Femur (tissue), 1 donor: ENCODE data around the gene RGL1.
A peak's percentile ranks its signal among the peaks of the same experiment; 100 is the strongest.

Source experiments
- DNase-seq: peaks from one replicate; pipeline ENCODE4 v3.0.0-alpha.2; 2017

The RGL1 gene

GRCh38 chr1:183891158-183891856, 86.4 kb downstream of the RGL1 start:
- DNase-seq, result no peak

GRCh38 chr1:183892351-183892793, 87.5 kb downstream of the RGL1 start:
- no peak for DNase-seq

- no peak for DNase-seq
These were observed 88.8 kb downstream of the RGL1 start for GRCh38 chr1:183893561-183894289.

- DNase-seq, result no peak
These were observed 89.3 kb downstream of the RGL1 start for GRCh38 chr1:183894290-183894565.

GRCh38 chr1:183896466-183897048, 91.6 kb downstream of the RGL1 start:
- no peak for DNase-seq

GRCh38 chr1:183898001-183898396, 93.1 kb downstream of the RGL1 start:
- no peak for DNase-seq

GRCh38 chr1:183898610-183899009, 93.7 kb downstream of the RGL1 start:
- DNase-seq, result no peak

- DNase-seq, result no peak
These were observed 96.9 kb downstream of the RGL1 start for GRCh38 chr1:183901748-183902330.

- DNase-seq, result no peak
These were observed 98.2 kb downstream of the RGL1 start for GRCh38 chr1:183903101-183903500.

GRCh38 chr1:183905508-183906113, 100.7 kb downstream of the RGL1 start:
- DNase-seq, result no peak

GRCh38 chr1:183907070-183907469, 102.2 kb downstream of the RGL1 start:
- no peak for DNase-seq

- no peak for DNase-seq
These were observed 103.2 kb downstream of the RGL1 start for GRCh38 chr1:183908079-183908478.

- DNase-seq, result no peak
These were observed 104.8 kb downstream of the RGL1 start for GRCh38 chr1:183909672-183910071.

- no peak for DNase-seq
These were observed 105.9 kb downstream of the RGL1 start for GRCh38 chr1:183910845-183911244.

- DNase-seq, result no peak
These were observed 106.4 kb downstream of the RGL1 start for GRCh38 chr1:183911285-183911684.

- no peak for DNase-seq
These were observed 107.5 kb downstream of the RGL1 start for GRCh38 chr1:183912265-183912886.

- no peak for DNase-seq
These were observed 108.7 kb downstream of the RGL1 start for GRCh38 chr1:183913567-183913993.

GRCh38 chr1:183914276-183914675, 109.4 kb downstream of the RGL1 start:
- DNase-seq, result no peak

GRCh38 chr1:183914891-183915290, 110.0 kb downstream of the RGL1 start:
- DNase-seq, result no peak

- DNase-seq, result peak; percentile 88
These were observed 110.9 kb downstream of the RGL1 start for GRCh38 chr1:183915625-183916510.

GRCh38 chr1:183916574-183916973, 111.7 kb downstream of the RGL1 start:
- no peak for DNase-seq

GRCh38 chr1:183918589-183918988, 113.7 kb downstream of the RGL1 start:
- no peak for DNase-seq
